Loucy (cell line): ENCODE results near the gene RIMBP2.

ENCODE experiments used
- H2AFZ ChIP-seq: fragments of 200-600 bp; sonication (generic); 2 replicates; pipeline ENCODE4 v1.6.0; 2016; ENCODE audit warnings: antibody characterized with exemption, mild to moderate bottlenecking, low read length, moderate library complexity
- H3F3A ChIP-seq: fragments of 200-600 bp; 2 replicates; pipeline ENCODE4 v1.6.0; 2016; ENCODE audit warnings: antibody characterized with exemption, low read depth, mild to moderate bottlenecking
- H3K27me3 ChIP-seq: fragments of 200-600 bp; sonication (generic); 2 replicates; pipeline ENCODE4 v1.6.1; 2014; ENCODE audit warnings: low read length, mild to moderate bottlenecking; ENCODE audit not compliant: insufficient read depth, poor library complexity, severe bottlenecking
- H3K36me3 ChIP-seq: fragments of 200-600 bp; sonication (generic); 2 replicates; pipeline ENCODE4 v1.6.1; 2016; ENCODE audit warnings: low read length; ENCODE audit not compliant: insufficient read depth
- H3K4me1 ChIP-seq: fragments of 200-600 bp; sonication (generic); 2 replicates; pipeline ENCODE4 v1.5.1; 2014; ENCODE audit warnings: low read length, mild to moderate bottlenecking; ENCODE audit not compliant: insufficient read depth, poor library complexity, severe bottlenecking
- H3K4me2 ChIP-seq: fragments of 200-600 bp; sonication (generic); 2 replicates; pipeline ENCODE4 v1.6.0; 2014; ENCODE audit warnings: antibody characterized with exemption, low read length, low read depth, mild to moderate bottlenecking; ENCODE audit not compliant: poor library complexity, severe bottlenecking
- H3K4me3 ChIP-seq: fragments of 200-600 bp; sonication (generic); 2 replicates; pipeline ENCODE4 v1.5.1; 2014; ENCODE audit warnings: low read length, mild to moderate bottlenecking, mixed read lengths; ENCODE audit not compliant: poor library complexity, severe bottlenecking
- H3K79me2 ChIP-seq: fragments of 200-600 bp; sonication (generic); 2 replicates; pipeline ENCODE4 v1.6.1; 2014; ENCODE audit warnings: low read length; ENCODE audit not compliant: insufficient read depth
- H3K9ac ChIP-seq: fragments of 200-600 bp; sonication (generic); 2 replicates; pipeline ENCODE4 v1.6.0; 2014; ENCODE audit warnings: mild to moderate bottlenecking, low read depth, low read length, moderate library complexity; ENCODE audit not compliant: poor library complexity, severe bottlenecking
- H3K9me2 ChIP-seq: fragments of 200-600 bp; sonication (generic); replicated peaks from 2 replicates; pipeline ENCODE4 v1.6.1; 2016; ENCODE audit warnings: low read depth, low read length, mixed read lengths
- H3K9me3 ChIP-seq: fragments of 200-600 bp; sonication (generic); 2 replicates; pipeline ENCODE4 v1.6.1; 2014; ENCODE audit warnings: mild to moderate bottlenecking, antibody characterized with exemption, low read length, low read depth; ENCODE audit not compliant: insufficient read depth
- H4K20me1 ChIP-seq: fragments of 200-600 bp; sonication (generic); 2 replicates; pipeline ENCODE4 v1.6.0; 2014; ENCODE audit warnings: antibody characterized with exemption, low read length, mild to moderate bottlenecking; ENCODE audit not compliant: insufficient read depth, poor library complexity, severe bottlenecking
- EZH2phosphoT487 ChIP-seq: fragments of 200-600 bp; IDR thresholded peaks from 2 replicates; pipeline ENCODE4 v1.6.1; 2018; ENCODE audit warnings: antibody characterized with exemption, mild to moderate bottlenecking, moderate library complexity, borderline replicate concordance
- TF ChIP-seq, protein P1 (sequence below): fragments of 200-600 bp; sonication (generic); conservative IDR thresholded peaks from 2 replicates; pipeline ENCODE4 v1.5.1; 2014; ENCODE audit warnings: mild to moderate bottlenecking, antibody characterized with exemption, low read length

The RIMBP2 gene

DNA sequence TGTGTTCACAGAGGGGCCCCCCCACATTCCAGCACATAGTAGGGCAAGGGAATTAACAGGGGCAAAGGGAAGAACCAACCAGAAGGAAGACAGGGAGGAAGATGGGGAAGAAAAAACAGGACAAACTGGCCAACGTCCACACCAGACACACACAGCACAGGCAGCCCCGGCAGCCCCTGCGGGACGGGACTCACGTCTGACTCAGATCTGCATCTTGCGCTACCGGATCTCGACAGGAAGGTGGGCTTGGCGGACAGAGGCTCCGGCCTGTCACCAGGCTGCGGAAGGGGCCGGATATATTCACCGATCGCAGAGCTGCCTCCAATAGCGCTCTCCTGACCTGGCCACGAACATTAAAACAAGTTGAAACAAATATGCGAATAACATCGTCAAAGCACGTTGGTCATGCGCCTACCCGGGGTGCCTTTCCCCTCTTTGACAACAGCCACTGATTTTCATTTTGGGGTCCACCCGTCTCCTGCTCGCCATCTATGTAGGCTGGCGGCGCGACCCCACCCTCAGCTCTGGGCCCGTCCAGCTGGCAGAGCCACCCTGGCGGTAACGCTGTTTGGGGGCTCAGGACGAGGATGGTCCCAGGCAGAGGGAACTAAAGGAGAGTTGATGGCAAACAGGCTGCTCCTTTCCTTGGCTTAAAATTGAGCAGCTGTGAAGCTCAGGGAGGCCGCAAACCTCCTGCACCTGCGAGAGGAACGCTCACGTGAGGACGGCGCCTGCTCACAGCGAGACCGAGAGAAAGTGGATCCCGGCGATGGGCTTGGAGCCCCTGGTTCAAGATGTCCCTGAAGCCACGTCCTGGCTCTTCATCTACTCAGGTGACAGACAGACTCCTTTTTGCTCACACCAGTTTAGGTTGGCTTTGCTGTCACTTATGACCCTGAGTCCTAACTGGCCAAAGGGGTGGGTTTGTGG is 264.8 kb downstream of the RIMBP2 start:
- no peak for TF ChIP-seq EZH2phosphoT487
- TF ChIP-seq, protein P1, sequence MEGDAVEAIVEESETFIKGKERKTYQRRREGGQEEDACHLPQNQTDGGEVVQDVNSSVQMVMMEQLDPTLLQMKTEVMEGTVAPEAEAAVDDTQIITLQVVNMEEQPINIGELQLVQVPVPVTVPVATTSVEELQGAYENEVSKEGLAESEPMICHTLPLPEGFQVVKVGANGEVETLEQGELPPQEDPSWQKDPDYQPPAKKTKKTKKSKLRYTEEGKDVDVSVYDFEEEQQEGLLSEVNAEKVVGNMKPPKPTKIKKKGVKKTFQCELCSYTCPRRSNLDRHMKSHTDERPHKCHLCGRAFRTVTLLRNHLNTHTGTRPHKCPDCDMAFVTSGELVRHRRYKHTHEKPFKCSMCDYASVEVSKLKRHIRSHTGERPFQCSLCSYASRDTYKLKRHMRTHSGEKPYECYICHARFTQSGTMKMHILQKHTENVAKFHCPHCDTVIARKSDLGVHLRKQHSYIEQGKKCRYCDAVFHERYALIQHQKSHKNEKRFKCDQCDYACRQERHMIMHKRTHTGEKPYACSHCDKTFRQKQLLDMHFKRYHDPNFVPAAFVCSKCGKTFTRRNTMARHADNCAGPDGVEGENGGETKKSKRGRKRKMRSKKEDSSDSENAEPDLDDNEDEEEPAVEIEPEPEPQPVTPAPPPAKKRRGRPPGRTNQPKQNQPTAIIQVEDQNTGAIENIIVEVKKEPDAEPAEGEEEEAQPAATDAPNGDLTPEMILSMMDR, result no peak
- Histone ChIP-seq H3K9me2 (no peaks in the 10 kb centered on the region), H4K20me1 (no peaks in the 10 kb centered on the region), H2AFZ (no peak overlapping the region), H3K4me1 (no peaks in the 10 kb centered on the region), H3K27me3 (no peaks in the 10 kb centered on the region), H3K4me2 (no peak overlapping the region), H3K9ac (no peak overlapping the region), H3K4me3 (no peak overlapping the region), H3K79me2 (no peaks in the 10 kb centered on the region), H3K9me3 (peaks cover 11% of the 10 kb centered on the region; the same call in 1 of the 2 replicates), H3K36me3 (no peaks in the 10 kb centered on the region), H3F3A (no peaks in the 10 kb centered on the region)

GRCh38 chr12:130449291-130449690 is 266.8 kb downstream of the RIMBP2 start:
- no peak overlapping the region for H3K4me2 ChIP-seq
- TF ChIP-seq EZH2phosphoT487, result no peak
- H3K4me3 ChIP-seq, result no peak overlapping the region
- H3K9me2 ChIP-seq, result no peaks in the 10 kb centered on the region
- H3K9ac ChIP-seq, result no peak overlapping the region
- H3K27me3 ChIP-seq, result no peaks in the 10 kb centered on the region
- no peak overlapping the region for H2AFZ ChIP-seq
- H3F3A ChIP-seq, result no peaks in the 10 kb centered on the region
- no peaks in the 10 kb centered on the region for H3K79me2 ChIP-seq
- peaks cover 17% of the 10 kb centered on the region; the same call in 1 of the 2 replicates for H3K9me3 ChIP-seq
- H4K20me1 ChIP-seq, result no peaks in the 10 kb centered on the region
- H3K4me1 ChIP-seq, result no peaks in the 10 kb centered on the region
- no peaks in the 10 kb centered on the region for H3K36me3 ChIP-seq

- Histone ChIP-seq H3K4me3 (no peak overlapping the region), H3K4me2 (no peak overlapping the region), H2AFZ (no peak overlapping the region), H3F3A (no peaks in the 10 kb centered on the region), H3K27me3 (no peaks in the 10 kb centered on the region), H3K9me2 (no peaks in the 10 kb centered on the region), H4K20me1 (no peaks in the 10 kb centered on the region), H3K9me3 (peaks cover 22% of the 10 kb centered on the region), H3K36me3 (no peaks in the 10 kb centered on the region), H3K79me2 (no peaks in the 10 kb centered on the region), H3K4me1 (no peaks in the 10 kb centered on the region), H3K9ac (no peak overlapping the region)
- TF ChIP-seq EZH2phosphoT487, result no peak
- TF ChIP-seq, protein P1, result no peak
These were observed 267.9 kb downstream of the RIMBP2 start for GRCh38 chr12:130448044-130448821.
